T-cell (primary cell): ENCODE data around the gene SLC66A2. TPM values are rescaled to one million over a fixed set of nuclear protein-coding genes. Genes with fewer than 3 reads are reported as not detected.

Experiments used
- ATAC-seq, 4 experiments: fragments of 200-7000 bp in 3 of 4; fragments of 150-1000 bp in 1 of 4; cut with Tn5 transposase; replicated peaks in 1 of 4; 1 replicate in 3 of 4; 2 replicates in 1 of 4; pipeline ENCODE4 v1.10.0; 2021; ENCODE audit warnings: moderate library complexity in 3 of 4, mild to moderate bottlenecking in 2 of 4, moderate number of reproducible peaks in 1 of 4
- CTCF ChIA-PET, 2 donors: fragments of 300-600 bp; sonication (Branson Sonifier 250); formaldehyde crosslinking; loops; one replicate each; lab custom pipeline; 2022; ENCODE audit warnings: antibody characterized with exemption in 2 of 2; lab: Charles Lee
- POLR2A ChIA-PET, 2 donors: fragments of 300-600 bp; sonication (Branson Sonifier 250); formaldehyde crosslinking; loops; one replicate each; lab custom pipeline; 2022; ENCODE audit warnings: antibody characterized with exemption in 2 of 2; lab: Charles Lee
- DNase-seq, 35 experiments: peaks; one replicate each; pipeline versions ENCODE4 v3.0.0 to v3.0.0-alpha.2; 2013 to 2023
- H3K27ac ChIP-seq: one replicate; pipeline ENCODE4 v1.5.1; 2013; ENCODE audit warnings: low read length
- H3K27me3 ChIP-seq, 2 experiments: replicated peaks in 1 of 2; 1 replicate in 1 of 2; 2 replicates in 1 of 2; pipeline versions ENCODE4 v1.6.1 to v1.7.0; 2013; ENCODE audit warnings: low read length in 1 of 2, mixed read lengths in 1 of 2; ENCODE audit not compliant: control insufficient read depth in 2 of 2, insufficient read depth in 2 of 2; ENCODE audit errors: extremely low read depth in 1 of 2
- H3K36me3 ChIP-seq, 2 donors: 1 replicate in 1 of 2; 2 replicates in 1 of 2; pipeline versions ENCODE4 v1.6.1 to v1.7.0; 2013; ENCODE audit warnings: low read length in 1 of 2; ENCODE audit not compliant: control insufficient read depth in 2 of 2, insufficient read depth in 1 of 2; ENCODE audit errors: extremely low read depth in 1 of 2
- H3K4me1 ChIP-seq, 2 experiments: 1 replicate in 1 of 2; 2 replicates in 1 of 2; pipeline versions ENCODE4 v1.6.1 to v1.7.0; 2013; ENCODE audit warnings: low read length in 2 of 2, mixed read lengths in 1 of 2; ENCODE audit not compliant: insufficient read depth in 2 of 2, control insufficient read depth in 1 of 2; ENCODE audit errors: extremely low read depth in 1 of 2
- H3K4me3 ChIP-seq, 2 donors: 1 replicate in 1 of 2; 2 replicates in 1 of 2; pipeline versions ENCODE4 v1.5.1 to v1.7.0; 2013; ENCODE audit warnings: mild to moderate bottlenecking in 2 of 2, low read length in 1 of 2, moderate library complexity in 1 of 2; ENCODE audit not compliant: control insufficient read depth in 1 of 2; ENCODE audit errors: extremely low read depth in 1 of 2
- H3K9me3 ChIP-seq: 2 replicates; pipeline ENCODE4 v1.7.0; 2013
- H3K27ac Mint-ChIP-seq, 2 donors: one replicate each; pipeline ENCODE4 v1.8.0; 2020 to 2021; ENCODE audit warnings: mild to moderate bottlenecking in 2 of 2, mixed read lengths in 2 of 2
- H3K27me3 Mint-ChIP-seq, 2 donors: one replicate each; pipeline ENCODE4 v1.8.0; 2021 to 2022; ENCODE audit warnings: mixed read lengths in 2 of 2
- H3K36me3 Mint-ChIP-seq: one replicate; pipeline ENCODE4 v1.8.0; 2021; ENCODE audit warnings: mixed read lengths
- H3K4me1 Mint-ChIP-seq, 3 donors: one replicate each; pipeline ENCODE4 v1.8.0; 2020 to 2022; ENCODE audit warnings: mixed read lengths in 3 of 3, mild to moderate bottlenecking in 1 of 3
- H3K4me3 Mint-ChIP-seq, 3 donors: one replicate each; pipeline ENCODE4 v1.8.0; 2020 to 2022; ENCODE audit warnings: mild to moderate bottlenecking in 3 of 3, mixed read lengths in 3 of 3, moderate library complexity in 3 of 3
- H3K9me3 Mint-ChIP-seq, 3 donors: one replicate each; pipeline ENCODE4 v1.8.0; 2020 to 2022; ENCODE audit warnings: mixed read lengths in 3 of 3
- WGBS: methylation state at CpG from one replicate; pipeline ENCODE4 v1.1.5; 2013; ENCODE audit warnings: missing lambda C conversion rate; ENCODE audit not compliant: insufficient coverage; 5-methylcytosine and 5-hydroxymethylcytosine counted together
- total RNA-seq, 35 experiments: library from RNA in 6 of 35; stranded (reverse) in 6 of 35; fragments of 120-200 nt in 1 of 35; gene quantifications; one replicate each; pipeline versions ENCODE4 v1.2.1 to v1.2.4 and lab custom pipeline; 2013 to 2026

SLC66A2 gene
- total RNA-seq, 5 donors from 2014 or later (not counting 1 experiment from before 2014, with no cell fraction given), result 28.4 to 66.5 (median 37.6) TPM

DNA sequence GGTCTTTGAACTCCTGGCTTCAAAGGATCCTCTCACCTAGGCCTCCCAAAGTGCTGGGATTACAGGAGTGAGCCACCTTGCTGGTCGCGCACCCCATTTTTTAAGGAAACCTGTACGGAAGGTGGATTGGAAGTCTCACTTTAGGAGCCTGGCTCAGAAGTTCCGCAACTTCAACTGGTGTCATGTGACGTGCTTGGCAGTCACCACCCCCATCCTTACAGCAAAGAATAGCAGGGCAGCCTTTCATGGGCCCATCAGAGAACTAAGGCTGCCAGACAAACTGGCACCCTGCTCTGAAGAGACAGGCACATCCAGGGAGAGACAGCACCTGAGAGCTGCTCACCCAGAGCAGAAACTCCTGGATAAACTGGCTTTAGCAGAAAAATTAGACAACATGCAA is 3.3 kb upstream of the SLC66A2 start:
- no peaks in the 10 kb centered on the region for H3K9me3 Mint-ChIP-seq
- Histone ChIP-seq H3K27ac (no peak overlapping the region), H3K36me3 (no peaks in the 10 kb centered on the region), H3K4me3 (no peak overlapping the region), H3K4me1 (peaks cover 5 to 16% of the 10 kb centered on the region in 2 experiments), H3K9me3 (no peaks in the 10 kb centered on the region), H3K27me3 (no peaks in the 10 kb centered on the region)
- POLR2A ChIA-PET, result no interaction called here
- H3K27me3 Mint-ChIP-seq, result no peaks in the 10 kb centered on the region
- no peak overlapping the region for H3K27ac Mint-ChIP-seq
- H3K4me3 Mint-ChIP-seq, result no peak overlapping the region
- no peak for ATAC-seq
- H3K4me1 Mint-ChIP-seq, result peaks cover 10 to 11% (median 10%) of the 10 kb centered on the region in 3 donors
- no peak for DNase-seq
- H3K36me3 Mint-ChIP-seq, result peaks cover under 1% of the 10 kb centered on the region
- WGBS, result 91% methylated on average over 4 of the region's 5 CpGs
- CTCF ChIA-PET, result no interaction called here

GRCh38 chr18:79953971-79954651 is 2.7 kb upstream of the SLC66A2 start:
- Mint-ChIP-seq H3K27ac (peak overlapping the region in 1 of 2 donors; percentile 48), H3K4me1 (peaks cover 14% of the 10 kb centered on the region in 3 donors), H3K9me3 (no peaks in the 10 kb centered on the region), H3K27me3 (no peaks in the 10 kb centered on the region), H3K36me3 (peaks cover 4% of the 10 kb centered on the region), H3K4me3 (peak overlapping the region in 2 of 3 donors; percentile 28 to 43)
- DNase-seq (no peak), ATAC-seq (no peak)
- Histone ChIP-seq H3K4me3 (no peak overlapping the region), H3K27ac (no peak overlapping the region), H3K36me3 (no peaks in the 10 kb centered on the region), H3K27me3 (no peaks in the 10 kb centered on the region), H3K9me3 (no peaks in the 10 kb centered on the region), H3K4me1 (peaks cover 9 to 20% of the 10 kb centered on the region in 2 experiments)
- WGBS, result 88% methylated on average over 7 of the region's 10 CpGs
- CTCF ChIA-PET, result no interaction called here
- POLR2A ChIA-PET, result no interaction called here

DNA sequence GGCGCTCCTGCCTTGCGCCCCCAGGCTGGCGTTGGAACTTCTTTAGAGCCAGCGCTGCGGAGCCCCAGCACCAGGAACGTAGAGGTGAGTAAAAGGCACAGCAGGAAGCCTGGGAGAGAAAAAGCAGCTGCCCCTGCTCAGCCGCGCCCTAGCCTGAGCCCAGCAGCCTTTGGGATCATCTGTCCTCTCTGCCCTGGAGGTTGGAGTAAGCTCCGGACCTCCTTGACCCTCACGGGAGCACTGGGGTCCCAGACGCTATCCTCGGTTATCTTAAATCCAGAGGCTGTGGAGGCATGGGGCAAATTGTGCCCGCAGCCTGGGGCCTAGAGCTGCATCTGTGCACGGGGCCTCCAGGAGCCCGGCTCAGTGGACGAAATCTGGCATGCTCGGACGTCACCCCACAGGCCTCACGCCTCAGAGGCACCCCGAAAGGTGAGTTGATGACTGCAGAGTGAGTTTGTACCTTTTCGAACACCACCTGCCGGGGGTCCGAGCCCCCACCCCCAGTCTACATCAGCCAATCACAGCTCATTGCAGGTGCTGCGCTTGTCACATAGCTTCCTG is 1.6 kb upstream of the SLC66A2 start:
- no peaks in the 10 kb centered on the region for H3K9me3 ChIP-seq
- Mint-ChIP-seq H3K4me3 (peak overlapping the region; percentile 31 to 63 (median 40)), H3K9me3 (no peaks in the 10 kb centered on the region), H3K27ac (no peak overlapping the region), H3K4me1 (peaks cover 24% of the 10 kb centered on the region in 3 donors), H3K27me3 (no peaks in the 10 kb centered on the region), H3K36me3 (peaks cover 7% of the 10 kb centered on the region)
- 97% methylated on average over 19 of the region's 24 CpGs for WGBS
- ATAC-seq (no peak), DNase-seq (no peak)
- no peak overlapping the region for H3K27ac ChIP-seq
- POLR2A ChIA-PET, result no interaction called here
- no peaks in the 10 kb centered on the region for H3K36me3 ChIP-seq
- CTCF ChIA-PET, result no interaction called here
- H3K4me1 ChIP-seq, result peaks cover 9 to 28% of the 10 kb centered on the region in 2 experiments
- H3K27me3 ChIP-seq, result no peaks in the 10 kb centered on the region
- no peak overlapping the region for H3K4me3 ChIP-seq

DNA sequence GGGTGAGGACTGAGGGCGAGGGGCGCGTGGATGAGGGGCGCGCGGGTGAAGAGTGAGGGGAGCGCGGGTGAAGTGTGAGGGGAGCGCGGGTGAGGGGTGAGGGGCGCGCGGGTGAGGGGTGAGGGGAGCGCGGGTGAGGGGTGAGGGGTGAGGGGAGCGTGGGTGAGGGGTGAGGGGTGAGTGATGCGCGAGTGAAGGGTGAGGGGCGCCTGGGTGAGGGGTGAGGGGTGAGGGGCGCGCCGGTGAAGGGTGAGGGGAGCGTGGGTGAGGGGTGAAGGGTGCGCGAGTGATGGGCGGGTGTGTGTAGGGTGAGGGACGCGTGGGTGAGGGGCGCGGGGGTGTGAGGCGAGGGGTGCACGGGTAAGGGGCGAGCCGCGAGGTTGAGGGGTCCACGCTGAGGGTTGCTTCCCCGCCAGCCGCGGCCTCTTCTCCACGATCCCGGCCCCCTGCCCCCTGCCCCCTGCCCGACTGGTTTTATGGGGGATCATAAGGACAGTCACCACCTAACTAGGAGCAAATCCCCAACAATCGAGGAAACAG is 1.1 kb upstream of the SLC66A2 start:
- Mint-ChIP-seq H3K27ac (no peak overlapping the region), H3K4me1 (peaks cover 24 to 28% (median 27%) of the 10 kb centered on the region in 3 donors), H3K36me3 (peaks cover 7% of the 10 kb centered on the region), H3K27me3 (no peaks in the 10 kb centered on the region), H3K4me3 (peak overlapping the region; percentile 17 to 40 (median 28)), H3K9me3 (no peaks in the 10 kb centered on the region)
- no peak for ATAC-seq
- Histone ChIP-seq H3K4me3 (peak overlapping the region in 1 of 2 donors; percentile 55), H3K9me3 (no peaks in the 10 kb centered on the region), H3K27ac (no peak overlapping the region), H3K27me3 (no peaks in the 10 kb centered on the region), H3K36me3 (no peaks in the 10 kb centered on the region), H3K4me1 (peaks cover 9 to 32% of the 10 kb centered on the region in 2 experiments)
- 52% methylated on average over 18 of the region's 43 CpGs for WGBS
- ChIA-PET CTCF (interaction anchor here in 1 of 2 donors (0.6 kb wide), 1 partner anchor 430 kb away, joined by 4 read pairs; no protein-coding TSS in a partner anchor), POLR2A (no interaction called here)
- DNase-seq, result no peak

DNA sequence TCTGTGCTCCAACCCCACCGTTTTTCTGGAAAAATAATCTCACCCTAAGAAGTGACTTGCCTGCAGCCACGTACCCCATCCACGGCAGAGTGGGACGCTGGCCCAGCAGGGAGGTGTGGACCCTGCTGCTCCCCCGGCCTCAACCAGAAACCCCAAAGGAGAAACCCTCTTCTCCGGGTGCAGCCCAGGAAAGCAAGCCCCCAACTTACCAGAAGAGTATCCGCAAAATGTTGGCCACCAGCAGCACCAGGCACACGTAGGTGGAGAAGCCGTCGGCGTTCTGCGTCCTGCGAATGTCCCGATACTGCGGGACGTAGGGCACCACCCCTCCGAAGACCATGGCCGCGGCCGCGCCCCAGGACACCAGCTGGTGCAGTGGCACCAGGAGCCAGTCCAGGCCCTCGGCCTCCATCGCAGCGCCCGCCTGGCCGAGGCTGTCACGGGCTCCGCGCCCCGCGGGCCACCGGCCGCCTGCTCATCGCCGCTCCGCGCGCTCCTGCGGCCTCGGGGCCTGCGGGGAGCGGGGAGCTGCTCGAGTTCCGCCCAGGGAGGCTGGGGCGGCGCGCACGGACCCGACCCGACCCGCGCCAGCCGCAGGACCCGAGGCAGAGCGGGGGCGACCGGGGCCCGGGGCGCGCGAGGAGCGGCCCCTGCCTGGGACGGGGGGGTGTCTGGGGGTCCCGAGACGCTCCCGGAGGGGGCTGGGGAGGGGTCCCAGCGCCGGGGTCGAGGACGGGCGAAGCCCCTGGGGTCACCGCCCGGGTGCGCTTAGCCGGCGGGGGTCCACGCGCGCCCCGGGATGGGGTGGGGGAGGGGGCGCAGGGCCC is 725 bp downstream of the SLC66A2 start:
- H3K4me1 Mint-ChIP-seq, result peaks cover 30 to 40% (median 37%) of the 10 kb centered on the region in 3 donors
- H3K36me3 ChIP-seq, result peaks cover 0 to 3% of the 10 kb centered on the region in 2 donors
- no peaks in the 10 kb centered on the region for H3K27me3 ChIP-seq
- H3K9me3 Mint-ChIP-seq, result no peaks in the 10 kb centered on the region
- peak overlapping the region; percentile 83 to 86 (median 86) for H3K4me3 Mint-ChIP-seq
- no peaks in the 10 kb centered on the region for H3K9me3 ChIP-seq
- POLR2A ChIA-PET, result no interaction called here
- H3K27ac Mint-ChIP-seq, result peak overlapping the region; percentile 48 to 65
- H3K36me3 Mint-ChIP-seq, result peaks cover 10% of the 10 kb centered on the region
- CTCF ChIA-PET, result no interaction called here
- H3K4me1 ChIP-seq, result peaks cover 9 to 38% of the 10 kb centered on the region in 2 experiments
- ATAC-seq (peak; percentile 22 to 53 (median 40)), DNase-seq (peak in 6 of 35 experiments; percentile 17 to 42 (median 26))
- H3K27me3 Mint-ChIP-seq, result no peaks in the 10 kb centered on the region
- WGBS, result 4% methylated on average over 73 of the region's 81 CpGs
- H3K27ac ChIP-seq, result no peak overlapping the region
- H3K4me3 ChIP-seq, result peak overlapping the region; percentile 47 to 81
